Measurements from ENCODE around the gene C12orf43. TPM values are rescaled to one million over a fixed set of nuclear protein-coding genes. Genes with fewer than 3 reads are reported as not detected.

The C12orf43 gene
- total RNA-seq, 1 experiment from 2014 or later: 25.7 TPM

DNA sequence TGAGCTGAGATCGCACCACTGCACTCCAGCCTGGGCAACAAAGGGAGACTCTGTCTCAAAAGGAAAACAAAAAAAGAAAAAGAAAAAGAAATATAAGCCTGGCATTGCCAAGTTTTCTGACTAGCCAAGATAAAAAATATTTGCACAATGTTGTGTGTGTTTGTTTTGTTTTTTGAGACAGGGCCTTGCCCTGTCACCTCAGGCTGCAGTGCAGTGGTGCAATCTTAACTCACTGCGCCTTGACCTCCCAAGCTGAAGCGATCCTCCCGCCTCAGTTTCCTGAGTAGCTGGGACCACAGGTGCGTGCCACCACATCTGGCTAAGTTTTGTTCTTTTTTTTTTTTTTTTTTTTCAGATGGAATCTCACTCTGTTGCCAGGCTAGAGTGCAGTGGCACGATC lies 5.5 kb upstream of the C12orf43 start:
- Mint-ChIP-seq H3K36me3 (ENCODE audit: insufficient read depth in 1 of 3, low read depth in 3 of 3) (no peaks in the 10 kb centered on the region; a peak in 1 of 7 replicates), H3K4me3 (no peak overlapping the region), H3K9me3 (no peaks in the 10 kb centered on the region), H3K27me3 (ENCODE audit: low read depth) (peaks cover 2% of the 10 kb centered on the region), H3K4me1 (no peaks in the 10 kb centered on the region), H3K27ac (no peak overlapping the region)
- H3K14ac ChIP-seq (ENCODE audit: insufficient read depth, low read length): no peak overlapping the region
- H3K27me3 ChIP-seq (ENCODE audit: insufficient read depth, low read length): no peaks in the 10 kb centered on the region
- no peak overlapping the region for H2BK12ac ChIP-seq (ENCODE audit: insufficient read length, low read depth, low read length)
- no peak for DNase-seq
- no peaks in the 10 kb centered on the region for H4K20me1 ChIP-seq (ENCODE audit: control insufficient read depth, insufficient read depth, insufficient read length)
- no peak overlapping the region for H3K18ac ChIP-seq (ENCODE audit: insufficient read length, low read depth, low read length)
- no peaks in the 10 kb centered on the region for H3K9me3 ChIP-seq (ENCODE audit: control insufficient read depth, low read depth, low read length)
- H2BK5ac ChIP-seq (ENCODE audit: insufficient read length, low read length): no peak overlapping the region
- no CpG with 5 or more reads among the region's 6 CpGs for WGBS (ENCODE audit: extremely low coverage, insufficient read length, low lambda C conversion rate)
- no peak overlapping the region for H2AFZ ChIP-seq (ENCODE audit: low read length)
- no peaks in the 10 kb centered on the region for H3K4me1 ChIP-seq (ENCODE audit: insufficient read depth, low read length)
- H4K91ac ChIP-seq (ENCODE audit: insufficient read length, low read depth, low read length): no peak overlapping the region
- H2AK5ac ChIP-seq (ENCODE audit: insufficient read length, low read length): no peak overlapping the region
- H4K8ac ChIP-seq (replicated peaks; ENCODE audit: insufficient read length, low read depth, low read length): no peak overlapping the region
- H2BK20ac ChIP-seq (ENCODE audit: low read depth, low read length, poor library complexity, severe bottlenecking): no peak overlapping the region
- no peak overlapping the region for H2BK15ac ChIP-seq (ENCODE audit: low read depth, low read length)
- no peak for TF ChIP-seq CTCF (conservative IDR thresholded peaks at IDR 0.05)
- no peak overlapping the region for H3T11ph ChIP-seq (ENCODE audit: low read length)
- no peak overlapping the region for H3K23ac ChIP-seq (ENCODE audit: insufficient read length, low read depth, low read length)
- no peak overlapping the region for H3K4ac ChIP-seq (ENCODE audit: low read depth, low read length)
- H3K56ac ChIP-seq (ENCODE audit: insufficient read length, low read depth, low read length): no peak overlapping the region
- no peaks in the 10 kb centered on the region for H3K79me1 ChIP-seq (ENCODE audit: insufficient read depth, low read depth, low read length, poor library complexity, severe bottlenecking)
- no peaks in the 10 kb centered on the region for H3K79me2 ChIP-seq (ENCODE audit: insufficient read depth, low read length)
- no peak overlapping the region for H2BK120ac ChIP-seq (ENCODE audit: low read depth, low read length, poor library complexity, severe bottlenecking)
- H3K23me2 ChIP-seq (ENCODE audit: insufficient read length, low read depth, low read length, poor library complexity, severe bottlenecking): no peaks in the 10 kb centered on the region
- no peak overlapping the region for H4K5ac ChIP-seq (ENCODE audit: insufficient read length, low read depth, low read length)
- no peak overlapping the region for H3K27ac ChIP-seq (ENCODE audit: insufficient read length, low read depth, low read length)
- no peak overlapping the region for H3K9ac ChIP-seq (ENCODE audit: extremely low read depth, insufficient read length, low read length)
- H3K4me2 ChIP-seq (ENCODE audit: insufficient read depth, insufficient read length, low read length): no peak overlapping the region
